NOMO-1 treated with DMSO at 0.1 percent for 48 hours (cell line): ENCODE measurements around the gene CES3.

ENCODE experiments used
- DNase-seq: peaks from one replicate; lab custom pipeline; 2025; ENCODE audit not compliant: unreplicated experiment; lab: John Stamatoyannopoulos, UW

The CES3 gene

GRCh38 chr16:67000384-67001351, 39.6 kb downstream of the CES3 start:
- no peak for DNase-seq

DNA sequence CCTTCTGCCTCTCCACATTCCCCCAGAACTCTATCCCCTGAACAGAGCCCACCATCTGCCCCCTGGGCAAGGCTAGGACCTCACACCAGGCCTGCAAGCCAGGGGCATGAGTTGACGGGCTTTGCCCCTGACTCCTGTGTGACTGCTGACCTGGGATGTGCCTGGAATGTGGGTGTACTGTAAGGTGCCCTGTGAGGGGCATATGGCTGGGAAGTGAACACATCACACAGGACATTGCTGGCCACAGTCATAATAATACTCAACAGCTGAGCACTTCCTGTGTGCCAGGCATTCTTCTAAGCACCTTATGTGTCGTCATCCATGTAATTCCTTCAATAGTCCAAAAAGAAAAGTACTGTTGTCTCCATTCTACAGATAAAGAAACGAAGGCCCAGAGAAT, 40.7 kb downstream of the CES3 start:
- no peak for DNase-seq

- peak; percentile 65 for DNase-seq
These were observed 46.0 kb downstream of the CES3 start for GRCh38 chr16:67006930-67007658.

GRCh38 chr16:67009158-67009557, 48.1 kb downstream of the CES3 start:
- DNase-seq = no peak

DNA sequence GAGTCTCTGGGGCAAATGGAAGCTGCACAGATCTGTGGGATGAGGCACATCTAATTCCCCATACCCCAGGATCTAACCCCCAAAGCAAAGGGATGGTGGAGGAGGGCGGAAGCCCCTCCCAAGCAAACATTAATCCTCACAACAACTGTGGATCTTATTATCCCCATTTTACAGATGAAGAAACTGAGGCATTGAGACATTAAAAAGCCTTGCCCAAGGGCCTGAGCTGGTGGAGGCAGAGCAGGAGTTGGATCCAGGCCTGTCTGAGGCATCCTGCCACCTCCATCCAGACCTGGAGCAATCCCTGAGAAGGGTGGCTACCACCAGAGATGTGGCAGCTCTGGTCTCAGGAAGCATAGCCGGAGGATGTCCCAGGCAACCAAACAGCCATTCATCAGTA, 50.2 kb downstream of the CES3 start:
- DNase-seq = no peak

GRCh38 chr16:67013233-67013822, 52.3 kb downstream of the CES3 start:
- DNase-seq = no peak

GRCh38 chr16:67013823-67014633, 53.0 kb downstream of the CES3 start:
- peak; percentile 18 for DNase-seq

GRCh38 chr16:67014634-67015312, 53.7 kb downstream of the CES3 start:
- DNase-seq = no peak

DNA sequence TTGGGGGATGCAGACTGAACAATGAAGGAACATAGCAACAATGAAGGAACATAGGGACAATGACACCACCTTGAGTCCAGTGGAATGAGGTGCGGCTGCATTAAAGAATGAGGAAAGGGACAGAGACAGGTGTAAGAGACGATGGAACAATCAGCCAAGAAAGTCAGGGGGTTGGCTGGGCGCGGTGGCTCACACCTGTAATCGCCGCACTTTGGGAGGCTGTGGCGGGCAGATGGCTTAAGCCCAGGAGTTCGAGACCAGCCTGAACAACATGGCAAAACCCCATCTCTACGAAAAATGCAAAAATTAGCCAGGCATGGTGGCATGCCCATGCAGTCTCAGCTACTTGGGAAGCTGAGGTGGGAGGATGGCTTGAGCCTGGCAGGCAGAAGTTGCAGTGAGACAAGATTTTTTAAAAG, 54.3 kb downstream of the CES3 start:
- no peak for DNase-seq

GRCh38 chr16:67016143-67016542, 55.1 kb downstream of the CES3 start:
- no peak for DNase-seq

- DNase-seq = no peak
These were observed 55.8 kb downstream of the CES3 start for GRCh38 chr16:67016681-67017420.

- no peak for DNase-seq
These were observed 56.3 kb downstream of the CES3 start for GRCh38 chr16:67017421-67017750.

DNA sequence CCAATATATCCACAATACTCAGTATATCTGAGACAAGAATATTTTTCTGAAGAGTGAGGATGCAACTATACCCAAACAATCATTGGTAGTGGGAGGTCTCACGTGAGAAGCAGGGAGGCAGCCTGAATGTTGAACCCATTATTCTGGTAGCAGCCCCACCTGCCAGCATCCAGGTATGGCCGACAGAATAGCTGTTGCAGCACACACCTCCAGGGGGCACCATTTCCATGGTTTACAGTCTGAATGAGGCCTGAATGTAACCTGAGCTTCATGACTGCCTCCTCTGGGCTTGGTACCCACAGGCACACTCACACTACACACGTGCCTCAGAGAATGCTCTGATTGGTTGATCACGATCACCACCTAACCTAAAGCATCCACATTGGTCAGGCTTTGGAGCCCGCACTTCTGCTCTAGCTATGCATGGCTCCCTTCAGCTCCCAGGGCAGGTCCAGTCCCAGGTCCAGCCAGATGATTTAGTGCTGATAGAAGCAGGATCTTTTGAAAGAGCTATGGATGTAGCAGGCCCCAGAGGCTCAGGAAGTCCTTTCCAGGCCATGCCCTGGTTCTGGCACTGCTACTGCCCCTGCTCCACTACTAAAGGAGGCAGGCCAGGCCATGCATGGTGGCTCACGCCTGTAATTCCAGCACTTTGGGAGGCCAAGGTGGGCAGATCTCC, 56.9 kb downstream of the CES3 start:
- DNase-seq = peak; percentile 79

DNA sequence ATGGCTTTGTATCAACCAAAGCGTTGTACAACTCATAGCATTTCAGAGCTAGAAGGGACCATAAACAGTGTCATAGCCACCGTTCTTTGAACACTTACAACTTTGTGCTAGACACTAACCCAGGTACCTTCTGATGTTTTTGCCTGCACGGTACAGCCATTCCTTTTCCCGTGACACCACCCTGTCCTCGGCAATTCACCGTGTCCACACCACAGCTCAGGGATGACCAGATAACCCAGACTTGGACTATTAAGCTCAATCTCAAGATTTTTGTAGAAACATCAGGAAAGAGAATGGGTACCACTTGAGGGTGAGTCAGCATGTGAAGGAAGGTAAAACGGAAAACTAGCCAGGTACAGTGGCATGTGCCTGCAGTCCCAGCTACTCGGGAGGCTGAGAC, 58.1 kb downstream of the CES3 start:
- DNase-seq = no peak

DNA sequence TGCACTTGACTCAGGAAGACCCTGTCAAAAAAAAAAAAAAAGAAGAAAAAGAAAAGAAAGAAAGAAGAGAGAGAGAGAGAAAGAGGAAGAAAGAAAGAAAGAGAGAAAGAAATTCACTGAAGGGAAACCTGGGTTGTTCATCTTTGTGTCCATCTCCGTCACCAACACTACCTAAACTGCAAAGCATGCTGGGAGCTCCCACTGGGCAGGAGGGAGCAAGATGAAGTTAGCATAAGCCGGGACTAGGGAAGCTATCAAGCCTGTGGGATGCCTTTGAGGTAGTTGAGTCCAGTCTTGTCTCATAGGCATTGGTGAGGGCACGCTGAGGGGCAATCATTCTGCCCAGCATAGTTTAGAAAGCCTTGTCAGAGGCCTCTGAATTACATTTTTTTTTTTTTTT, 60.3 kb downstream of the CES3 start:
- DNase-seq = no peak

DNA sequence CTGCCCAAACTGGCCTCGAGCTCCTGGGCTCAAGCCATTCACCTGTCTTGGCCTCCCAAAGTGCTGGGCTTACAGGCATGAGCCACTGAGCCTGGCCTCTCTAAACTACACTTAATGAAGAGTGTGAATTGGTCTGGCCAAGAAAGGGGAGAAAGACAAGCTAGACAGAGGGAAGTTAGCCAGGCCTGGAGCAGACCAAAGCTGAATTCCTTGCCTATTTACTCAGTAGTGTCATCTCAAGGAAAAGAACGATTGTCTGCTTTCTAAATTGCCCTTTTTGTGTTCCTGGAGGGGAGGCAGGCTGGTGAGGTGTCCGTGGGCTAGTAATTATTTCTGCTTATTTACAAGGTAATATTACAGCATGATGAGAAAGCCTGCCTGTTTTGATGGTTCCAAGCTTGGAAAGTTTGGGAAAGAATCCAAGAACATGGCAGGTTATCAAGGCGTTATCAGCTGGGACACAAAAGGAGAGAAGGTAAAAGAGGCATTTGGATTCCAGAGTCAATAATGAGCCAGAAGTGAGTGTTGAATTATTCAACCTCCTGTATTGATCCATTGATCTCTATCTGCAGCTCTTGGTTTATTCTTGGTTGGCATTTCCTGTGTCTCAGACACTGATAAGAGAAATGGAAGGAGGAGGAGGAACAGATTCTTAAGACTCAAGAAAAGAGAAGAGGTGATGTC, 61.6 kb downstream of the CES3 start:
- no peak for DNase-seq

GRCh38 chr16:67023689-67024088, 62.6 kb downstream of the CES3 start:
- no peak for DNase-seq
